OCI-LY7 (cell line): ENCODE data around the gene ZNF124. TPM values are rescaled to one million over a fixed set of nuclear protein-coding genes. Genes with fewer than 3 reads are reported as not detected.

Experiments
- microRNA-seq: library from miRNA; unstranded; fragments of <30 nt; microRNA quantifications from one replicate; pipeline ENCODE4 v1.2.0, GENCODE V29; 2022; ENCODE audit warnings: borderline replicate concordance
- small RNA-seq: library from RNA; depleted of rRNA; stranded (forward); fragments of <200 nt; gene quantifications from one replicate; pipeline ENCODE3, GENCODE V24; 2014
- total RNA-seq, 2 experiments: library from RNA; depleted of rRNA in 1 of 2; stranded (reverse); fragments of >200 nt in 1 of 2; shearing (Covaris generic) in 1 of 2; gene quantifications; 2 replicates each; pipeline ENCODE4 v1.2.3, GENCODE V29; 2014 to 2022

ZNF124 gene
- total RNA-seq, 2 experiments from 2014 or later = 29.0 to 33.3 TPM

Small RNAs within 50 kb of the gene (microRNA-seq; reads per million reads assigned to microRNA genes)
- not detected for gene MIR3916

Small RNAs within 50 kb of the gene (small RNA-seq; reads per million reads assigned to genes)
- gene AL390728.3 (not detected), gene RNA5SP82 (not detected)

Other genes starting within 250 kb of the ZNF124 start
- gene AHCTF1, start 240.1 kb downstream of the ZNF124 start, total RNA-seq (2014; rRNA removed; shearing (Covaris generic)) = 36.4 and 38.5 TPM in 2 replicates
- 55.8 and 57.7 TPM in 2 replicates for gene AHCTF1, start 240.1 kb downstream of the ZNF124 start, total RNA-seq (2022)
- 9.8 and 15.0 TPM in 2 replicates for gene ZNF695, start 164.0 kb downstream of the ZNF124 start, total RNA-seq (2014; rRNA removed; shearing (Covaris generic))
- 13.7 and 14.2 TPM in 2 replicates for gene ZNF695, start 164.0 kb downstream of the ZNF124 start, total RNA-seq (2022)
- gene ZNF670, start 93.2 kb downstream of the ZNF124 start, total RNA-seq (2014; rRNA removed; shearing (Covaris generic)) = 5.5 and 5.8 TPM in 2 replicates
- 8.0 and 8.6 TPM in 2 replicates for gene ZNF670, start 93.2 kb downstream of the ZNF124 start, total RNA-seq (2022)
- gene ZNF669, start 67.7 kb downstream of the ZNF124 start, total RNA-seq (2014; rRNA removed; shearing (Covaris generic)) = 16.9 and 17.4 TPM in 2 replicates
- gene ZNF669, start 67.7 kb downstream of the ZNF124 start, total RNA-seq (2022) = 13.6 and 15.5 TPM in 2 replicates
- gene VN1R5, start 84.1 kb upstream of the ZNF124 start, total RNA-seq (2014; rRNA removed; shearing (Covaris generic)) = not detected in 2 replicates
- not detected in 2 replicates for gene VN1R5, start 84.1 kb upstream of the ZNF124 start, total RNA-seq (2022)
- gene ZNF496, start 159.8 kb upstream of the ZNF124 start, total RNA-seq (2014; rRNA removed; shearing (Covaris generic)) = 29.2 and 36.4 TPM in 2 replicates
- gene ZNF496, start 159.8 kb upstream of the ZNF124 start, total RNA-seq (2022) = 21.7 and 26.9 TPM in 2 replicates
- gene NLRP3, start 244.2 kb upstream of the ZNF124 start, total RNA-seq (2014; rRNA removed; shearing (Covaris generic)) = not detected in 2 replicates
- gene NLRP3, start 244.2 kb upstream of the ZNF124 start, total RNA-seq (2022) = not detected in 2 replicates